ENCODE results near the gene DLG5.

GRCh38 chr10:77906951-77907421 is 19.6 kb downstream of the DLG5 start:
- TF ChIP-seq CTCF (conservative IDR thresholded peaks at IDR 0.05) (no peak), EZH2 (IDR thresholded peaks at IDR 0.05; ENCODE audit: low read depth) (no peak)

Measured in PC-9 (cell line).